CD14-positive monocyte (primary cell): ENCODE data around the gene MACROD2. TPM values are rescaled to one million over a fixed set of nuclear protein-coding genes. Genes with fewer than 3 reads are reported as not detected.

ENCODE experiments used
- DNase-seq, 3 donors: peaks; one replicate each; pipeline ENCODE4 v3.0.0-alpha.2; 2011 to 2022
- H2AFZ ChIP-seq: 2 replicates; pipeline ENCODE4 v1.6.0; 2012; ENCODE audit warnings: mild to moderate bottlenecking, low read depth, low read length, inconsistent platforms; ENCODE audit not compliant: insufficient read depth, poor library complexity, severe bottlenecking
- H3K27ac ChIP-seq, 2 donors: 1 replicate in 1 of 2; 2 replicates in 1 of 2; pipeline ENCODE4 v1.5.1; 2012 to 2013; ENCODE audit warnings: low read length in 2 of 2, control low read depth in 1 of 2, inconsistent platforms in 1 of 2, low read depth in 1 of 2, mild to moderate bottlenecking in 1 of 2
- H3K27me3 ChIP-seq, 2 donors: one replicate each; pipeline versions ENCODE4 v1.6.0 to v1.6.1; 2011 to 2013; ENCODE audit warnings: low read length in 2 of 2; ENCODE audit not compliant: control insufficient read depth in 2 of 2, insufficient read depth in 2 of 2
- H3K36me3 ChIP-seq, 2 donors: replicated peaks in 1 of 2; 1 replicate in 1 of 2; 2 replicates in 1 of 2; pipeline versions ENCODE4 v1.5.1 to v1.6.1; 2012 to 2013; ENCODE audit warnings: low read length in 2 of 2, control low read depth in 1 of 2, inconsistent platforms in 1 of 2, mild to moderate bottlenecking in 1 of 2; ENCODE audit not compliant: insufficient read depth in 2 of 2, control insufficient read depth in 1 of 2
- H3K4me1 ChIP-seq, 2 donors: 1 replicate in 1 of 2; 2 replicates in 1 of 2; pipeline versions ENCODE4 v1.5.1 to v1.6.1; 2012 to 2013; ENCODE audit warnings: low read length in 2 of 2, control low read depth in 1 of 2, inconsistent platforms in 1 of 2, mild to moderate bottlenecking in 1 of 2, moderate library complexity in 1 of 2; ENCODE audit not compliant: insufficient read depth in 2 of 2, control insufficient read depth in 1 of 2
- H3K4me2 ChIP-seq: replicated peaks from 2 replicates; pipeline ENCODE3; 2012; ENCODE audit warnings: low read length, moderate library complexity, mild to moderate bottlenecking; ENCODE audit not compliant: poor library complexity, severe bottlenecking; ENCODE audit errors: extremely low read depth
- H3K4me3 ChIP-seq, 3 experiments: fragments of 200-600 bp in 1 of 3; sonication (generic) in 1 of 3; replicated peaks in 1 of 3; 1 replicate in 2 of 3; 2 replicates in 1 of 3; pipeline ENCODE4 v1.5.1; 2011 to 2013; ENCODE audit warnings: low read length in 3 of 3, mild to moderate bottlenecking in 3 of 3, control low read depth in 2 of 3, low read depth in 2 of 3, inconsistent platforms in 1 of 3, moderate library complexity in 1 of 3
- H3K79me2 ChIP-seq: 2 replicates; pipeline ENCODE4 v1.6.0; 2012; ENCODE audit warnings: mild to moderate bottlenecking, control low read depth, inconsistent platforms, low read length, moderate library complexity; ENCODE audit not compliant: insufficient read depth
- H3K9ac ChIP-seq: 2 replicates; pipeline ENCODE4 v1.6.0; 2017; ENCODE audit warnings: low read length, mild to moderate bottlenecking; ENCODE audit not compliant: insufficient read depth, poor library complexity, severe bottlenecking
- H3K9me3 ChIP-seq, 2 donors: replicated peaks in 1 of 2; 1 replicate in 1 of 2; 2 replicates in 1 of 2; pipeline versions ENCODE4 v1.5.1 to v1.6.1; 2012 to 2013; ENCODE audit warnings: low read length in 2 of 2, control low read depth in 1 of 2; ENCODE audit not compliant: control insufficient read depth in 1 of 2, insufficient read depth in 1 of 2
- H4K20me1 ChIP-seq: 2 replicates; pipeline ENCODE4 v1.6.0; 2012; ENCODE audit warnings: mild to moderate bottlenecking, low read length, control low read depth, moderate library complexity; ENCODE audit not compliant: insufficient read depth
- H3K27ac Mint-ChIP-seq, 7 donors: one replicate each; pipeline ENCODE4 v1.8.0; 2020; ENCODE audit warnings: mild to moderate bottlenecking in 7 of 7, mixed read lengths in 7 of 7, moderate library complexity in 6 of 7, inconsistent platforms in 2 of 7
- H3K27me3 Mint-ChIP-seq, 3 donors: one replicate each; pipeline ENCODE4 v1.8.0; 2021 to 2022; ENCODE audit warnings: low read depth in 3 of 3, mild to moderate bottlenecking in 3 of 3, mixed read lengths in 3 of 3, moderate library complexity in 3 of 3, inconsistent platforms in 1 of 3
- H3K36me3 Mint-ChIP-seq, 2 donors: one replicate each; pipeline ENCODE4 v1.8.0; 2020; ENCODE audit warnings: mixed read lengths in 2 of 2, inconsistent platforms in 1 of 2, mild to moderate bottlenecking in 1 of 2
- H3K4me1 Mint-ChIP-seq: one replicate; pipeline ENCODE4 v1.8.0; 2020; ENCODE audit warnings: mild to moderate bottlenecking, mixed read lengths
- H3K4me3 Mint-ChIP-seq, 2 donors: one replicate each; pipeline ENCODE4 v1.8.0; 2020; ENCODE audit warnings: mild to moderate bottlenecking in 2 of 2, mixed read lengths in 2 of 2, moderate library complexity in 1 of 2
- H3K9me3 Mint-ChIP-seq, 7 donors: one replicate each; pipeline ENCODE4 v1.8.0; 2020 to 2022; ENCODE audit warnings: mixed read lengths in 7 of 7, mild to moderate bottlenecking in 6 of 7, moderate library complexity in 6 of 7, inconsistent platforms in 2 of 7
- WGBS: methylation state at CpG from one replicate; pipeline ENCODE4 v1.1.5; 2013; ENCODE audit warnings: missing lambda C conversion rate; ENCODE audit not compliant: insufficient coverage; 5-methylcytosine and 5-hydroxymethylcytosine counted together
- intact Hi-C, 2 donors: fragments of 100-400 bp; cut with micrococcal nuclease; formaldehyde crosslinking; loops; one replicate each; pipeline versions ENCODE4 v1.15.0 to v1.15.1; 2023
- polyA plus RNA-seq, 3 donors: library from polyadenylated mRNA; depleted of rRNA in 1 of 3; unstranded in 2 of 3; stranded (reverse) in 1 of 3; fragments of 300-500 nt in 2 of 3; fragments of >200 nt in 1 of 3; fragmentation: Illumina TruSeq in 2 of 3; gene quantifications; 1 replicate in 2 of 3; 2 replicates in 1 of 3; pipeline ENCODE4 v1.2.3, GENCODE V29; 2012 to 2021
- TF ChIP-seq, protein P1 (sequence below): fragments of 200-600 bp; IDR thresholded peaks from one replicate; pipeline ENCODE4 v1.8.0; 2022; ENCODE audit warnings: antibody characterized with exemption, mild to moderate bottlenecking

MACROD2 gene
- polyA plus RNA-seq, 3 donors = 0.23 TPM; not detected in 2

DNA sequence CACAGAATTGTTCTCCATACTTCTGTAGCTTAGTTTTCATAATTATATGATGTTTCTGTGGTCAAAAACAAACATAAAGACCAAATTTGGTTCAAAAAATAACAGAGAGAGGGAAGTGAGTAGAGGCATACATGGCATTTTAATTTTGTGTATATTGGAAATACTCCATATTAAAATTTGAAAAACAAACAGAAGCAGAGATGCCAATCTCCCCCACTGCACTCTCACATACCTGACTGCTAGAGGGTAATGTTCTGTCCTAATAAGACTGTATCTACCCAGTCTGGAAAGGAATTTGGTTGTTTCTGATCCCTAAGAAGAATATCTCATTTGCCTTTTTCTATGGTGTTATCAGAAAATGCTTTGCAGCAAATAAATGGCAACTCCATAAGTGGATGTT is 1301.1 kb downstream of the MACROD2 start:
- H4K20me1 ChIP-seq = no peaks in the 10 kb centered on the region
- TF ChIP-seq, protein P1, sequence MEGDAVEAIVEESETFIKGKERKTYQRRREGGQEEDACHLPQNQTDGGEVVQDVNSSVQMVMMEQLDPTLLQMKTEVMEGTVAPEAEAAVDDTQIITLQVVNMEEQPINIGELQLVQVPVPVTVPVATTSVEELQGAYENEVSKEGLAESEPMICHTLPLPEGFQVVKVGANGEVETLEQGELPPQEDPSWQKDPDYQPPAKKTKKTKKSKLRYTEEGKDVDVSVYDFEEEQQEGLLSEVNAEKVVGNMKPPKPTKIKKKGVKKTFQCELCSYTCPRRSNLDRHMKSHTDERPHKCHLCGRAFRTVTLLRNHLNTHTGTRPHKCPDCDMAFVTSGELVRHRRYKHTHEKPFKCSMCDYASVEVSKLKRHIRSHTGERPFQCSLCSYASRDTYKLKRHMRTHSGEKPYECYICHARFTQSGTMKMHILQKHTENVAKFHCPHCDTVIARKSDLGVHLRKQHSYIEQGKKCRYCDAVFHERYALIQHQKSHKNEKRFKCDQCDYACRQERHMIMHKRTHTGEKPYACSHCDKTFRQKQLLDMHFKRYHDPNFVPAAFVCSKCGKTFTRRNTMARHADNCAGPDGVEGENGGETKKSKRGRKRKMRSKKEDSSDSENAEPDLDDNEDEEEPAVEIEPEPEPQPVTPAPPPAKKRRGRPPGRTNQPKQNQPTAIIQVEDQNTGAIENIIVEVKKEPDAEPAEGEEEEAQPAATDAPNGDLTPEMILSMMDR = no peak
- no peak overlapping the region for H3K4me3 ChIP-seq
- no peaks in the 10 kb centered on the region for H3K27me3 ChIP-seq
- H2AFZ ChIP-seq = no peak overlapping the region
- H3K9me3 ChIP-seq = peaks cover 4 to 6% of the 10 kb centered on the region in 2 donors
- no peak overlapping the region for H3K4me2 ChIP-seq
- Mint-ChIP-seq H3K27me3 (peaks cover 0 to 8% (median 3%) of the 10 kb centered on the region in 3 donors), H3K4me3 (no peak overlapping the region), H3K27ac (no peak overlapping the region), H3K36me3 (no peaks in the 10 kb centered on the region), H3K4me1 (no peaks in the 10 kb centered on the region), H3K9me3 (peaks cover 2 to 12% (median 6%) of the 10 kb centered on the region in 7 donors)
- H3K36me3 ChIP-seq = no peaks in the 10 kb centered on the region
- no peak overlapping the region for H3K27ac ChIP-seq
- intact Hi-C loops = no loop called here
- DNase-seq = no peak
- H3K79me2 ChIP-seq = no peaks in the 10 kb centered on the region
- H3K4me1 ChIP-seq = no peaks in the 10 kb centered on the region
- H3K9ac ChIP-seq = no peak overlapping the region

DNA sequence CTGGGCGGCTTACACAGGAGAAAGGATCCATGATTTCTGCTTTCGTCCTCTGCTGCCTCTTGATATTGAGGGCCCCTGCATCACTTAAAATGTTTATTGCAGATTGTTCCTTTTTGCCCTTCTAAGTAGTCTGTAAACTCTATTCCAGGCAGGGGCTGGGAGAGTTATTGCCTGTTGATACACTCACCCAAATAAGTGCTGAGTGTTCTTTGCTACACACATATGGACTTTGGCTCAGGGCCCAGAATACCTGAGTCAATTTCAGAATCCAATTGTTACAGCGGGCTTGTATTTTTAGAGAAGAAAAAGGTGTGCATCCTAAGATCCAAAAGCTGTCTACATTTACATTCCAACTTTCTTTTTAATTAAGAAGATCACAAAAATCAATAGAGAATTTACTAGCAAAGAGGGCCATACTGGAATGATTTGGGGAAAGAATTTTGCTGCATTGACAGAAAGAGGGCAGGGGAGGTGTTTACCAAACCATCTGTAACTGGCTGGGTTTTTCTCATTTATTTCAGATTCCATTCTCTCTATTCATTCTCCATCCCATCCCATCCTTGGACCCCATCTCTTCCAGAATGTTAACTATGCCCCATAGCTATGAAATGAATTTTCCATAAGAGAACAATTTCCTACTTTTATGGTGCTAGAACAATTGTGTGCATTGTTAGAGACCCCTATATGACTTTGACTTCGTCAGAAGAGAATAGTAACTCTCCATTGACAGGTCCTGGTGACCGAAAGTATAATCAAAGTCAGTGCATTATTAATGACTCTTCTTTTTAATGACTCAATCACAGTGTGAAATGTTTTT is 1302.0 kb downstream of the MACROD2 start:
- Histone ChIP-seq H4K20me1 (no peaks in the 10 kb centered on the region), H3K4me1 (no peaks in the 10 kb centered on the region), H3K4me3 (no peak overlapping the region), H3K4me2 (no peak overlapping the region), H3K27ac (no peak overlapping the region), H3K27me3 (no peaks in the 10 kb centered on the region), H3K9me3 (peaks cover 4 to 7% of the 10 kb centered on the region in 2 donors), H3K36me3 (no peaks in the 10 kb centered on the region), H3K79me2 (no peaks in the 10 kb centered on the region), H2AFZ (no peak overlapping the region), H3K9ac (no peak overlapping the region)
- Mint-ChIP-seq H3K9me3 (peaks cover 3 to 14% (median 6%) of the 10 kb centered on the region in 7 donors), H3K4me1 (no peaks in the 10 kb centered on the region), H3K4me3 (no peak overlapping the region), H3K27me3 (peaks cover 0 to 6% (median 3%) of the 10 kb centered on the region in 3 donors), H3K36me3 (no peaks in the 10 kb centered on the region), H3K27ac (no peak overlapping the region)
- 80% methylated on average over 2 of the region's 5 CpGs for WGBS
- intact Hi-C loops = no loop called here
- TF ChIP-seq, protein P1 = no peak
- DNase-seq = no peak
